VCaP (cell line): ENCODE results near the gene DDI2.

ENCODE experiments used
- H3K27ac ChIP-seq: fragments of 450-650 bp; 2 replicates; pipeline ENCODE4 v1.5.1; 2017
- TF ChIP-seq, protein P1 (sequence below): fragments of 450-650 bp; conservative IDR thresholded peaks from 2 replicates; pipeline ENCODE4 v1.5.1; 2017; ENCODE audit warnings: mild to moderate bottlenecking, moderate library complexity

Gene DDI2

DNA sequence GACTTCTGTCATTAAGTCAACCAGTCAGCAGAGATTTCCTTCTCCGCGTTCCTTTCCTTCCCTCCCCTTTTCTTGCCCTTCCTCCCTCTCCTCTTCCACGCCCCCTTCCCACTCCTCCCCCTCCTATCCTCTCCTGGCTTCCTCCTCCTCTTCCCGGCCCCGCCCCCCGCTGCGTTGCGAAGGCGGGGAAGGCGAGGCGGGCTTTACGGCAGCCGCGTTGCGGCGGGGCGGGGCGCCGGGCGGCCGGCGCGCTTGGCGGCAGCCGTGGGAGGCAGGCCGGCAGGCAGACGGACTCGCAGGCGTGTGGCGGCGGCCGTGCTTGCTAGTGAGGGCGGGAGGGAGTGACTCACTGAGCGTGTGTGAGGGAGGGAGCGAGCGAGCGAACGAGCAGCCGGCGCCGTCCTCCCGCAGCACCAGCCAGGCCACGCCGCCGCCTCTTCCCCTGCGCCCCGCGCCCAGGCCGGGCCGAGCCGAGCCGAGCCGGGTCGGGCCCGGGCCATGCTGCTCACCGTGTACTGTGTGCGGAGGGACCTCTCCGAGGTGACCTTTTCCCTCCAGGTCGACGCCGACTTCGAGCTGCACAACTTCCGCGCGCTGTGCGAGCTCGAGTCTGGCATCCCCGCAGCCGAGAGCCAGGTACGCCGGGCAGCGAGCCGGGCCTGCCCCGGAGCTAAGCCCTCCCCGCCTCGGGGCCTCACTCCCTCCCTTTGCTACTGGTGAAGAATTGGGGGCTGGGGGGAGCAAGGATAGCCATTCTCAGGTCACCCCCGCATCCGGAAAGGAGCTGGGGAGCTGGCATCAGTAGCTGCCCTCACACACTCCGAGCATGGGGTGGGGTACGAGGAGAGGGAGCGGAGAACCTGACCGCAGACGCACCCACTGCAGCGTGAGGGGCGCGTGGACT lies at the start of gene DDI2:
Gene DDI2 (plus strand): TSS at position 286 of the 904 bp plus-strand sequence. CDS start 213 bp downstream, at position 499.
- TF ChIP-seq, protein P1, sequence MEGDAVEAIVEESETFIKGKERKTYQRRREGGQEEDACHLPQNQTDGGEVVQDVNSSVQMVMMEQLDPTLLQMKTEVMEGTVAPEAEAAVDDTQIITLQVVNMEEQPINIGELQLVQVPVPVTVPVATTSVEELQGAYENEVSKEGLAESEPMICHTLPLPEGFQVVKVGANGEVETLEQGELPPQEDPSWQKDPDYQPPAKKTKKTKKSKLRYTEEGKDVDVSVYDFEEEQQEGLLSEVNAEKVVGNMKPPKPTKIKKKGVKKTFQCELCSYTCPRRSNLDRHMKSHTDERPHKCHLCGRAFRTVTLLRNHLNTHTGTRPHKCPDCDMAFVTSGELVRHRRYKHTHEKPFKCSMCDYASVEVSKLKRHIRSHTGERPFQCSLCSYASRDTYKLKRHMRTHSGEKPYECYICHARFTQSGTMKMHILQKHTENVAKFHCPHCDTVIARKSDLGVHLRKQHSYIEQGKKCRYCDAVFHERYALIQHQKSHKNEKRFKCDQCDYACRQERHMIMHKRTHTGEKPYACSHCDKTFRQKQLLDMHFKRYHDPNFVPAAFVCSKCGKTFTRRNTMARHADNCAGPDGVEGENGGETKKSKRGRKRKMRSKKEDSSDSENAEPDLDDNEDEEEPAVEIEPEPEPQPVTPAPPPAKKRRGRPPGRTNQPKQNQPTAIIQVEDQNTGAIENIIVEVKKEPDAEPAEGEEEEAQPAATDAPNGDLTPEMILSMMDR = no peak
- H3K27ac ChIP-seq = peak within 1 kb of the TSS; percentile 98

- TF ChIP-seq, protein P1 = no peak
These were observed 48.7 kb upstream of the DDI2 start for GRCh38 chr1:15568387-15569073.

GRCh38 chr1:15570861-15571260 lies 46.4 kb upstream of the DDI2 start:
- TF ChIP-seq, protein P1 = no peak
- H3K27ac ChIP-seq = no peak overlapping the region

More at GRCh38 chr1:15568387-15569073, 48.7 kb upstream of the DDI2 start:
- no peak overlapping the region for H3K27ac ChIP-seq

- TF ChIP-seq, protein P1 = no peak
- no peak overlapping the region for H3K27ac ChIP-seq
These were observed 46.0 kb upstream of the DDI2 start for GRCh38 chr1:15571266-15571665.

GRCh38 chr1:15573477-15573876 lies 43.8 kb upstream of the DDI2 start:
- TF ChIP-seq, protein P1 = no peak
- H3K27ac ChIP-seq = no peak overlapping the region

GRCh38 chr1:15574741-15575140 lies 42.5 kb upstream of the DDI2 start:
- TF ChIP-seq, protein P1 = no peak
- H3K27ac ChIP-seq = peak overlapping the region; percentile 40

- TF ChIP-seq, protein P1 = no peak
- peak overlapping the region; percentile 40 for H3K27ac ChIP-seq
These were observed 41.6 kb upstream of the DDI2 start for GRCh38 chr1:15575549-15576150.
